RCC 7860 (cell line): ENCODE data around the gene NFX1.

Source experiments
- DNase-seq: peaks from one replicate; pipeline ENCODE4 v3.0.0-alpha.2; 2015; ENCODE audit warnings: low spot score
- FAIRE-seq: peaks from 2 replicates; lab custom pipeline; 2012; peaks lifted over from hg19 to GRCh38; lab: Jason Lieb, UNC

The NFX1 gene

DNA sequence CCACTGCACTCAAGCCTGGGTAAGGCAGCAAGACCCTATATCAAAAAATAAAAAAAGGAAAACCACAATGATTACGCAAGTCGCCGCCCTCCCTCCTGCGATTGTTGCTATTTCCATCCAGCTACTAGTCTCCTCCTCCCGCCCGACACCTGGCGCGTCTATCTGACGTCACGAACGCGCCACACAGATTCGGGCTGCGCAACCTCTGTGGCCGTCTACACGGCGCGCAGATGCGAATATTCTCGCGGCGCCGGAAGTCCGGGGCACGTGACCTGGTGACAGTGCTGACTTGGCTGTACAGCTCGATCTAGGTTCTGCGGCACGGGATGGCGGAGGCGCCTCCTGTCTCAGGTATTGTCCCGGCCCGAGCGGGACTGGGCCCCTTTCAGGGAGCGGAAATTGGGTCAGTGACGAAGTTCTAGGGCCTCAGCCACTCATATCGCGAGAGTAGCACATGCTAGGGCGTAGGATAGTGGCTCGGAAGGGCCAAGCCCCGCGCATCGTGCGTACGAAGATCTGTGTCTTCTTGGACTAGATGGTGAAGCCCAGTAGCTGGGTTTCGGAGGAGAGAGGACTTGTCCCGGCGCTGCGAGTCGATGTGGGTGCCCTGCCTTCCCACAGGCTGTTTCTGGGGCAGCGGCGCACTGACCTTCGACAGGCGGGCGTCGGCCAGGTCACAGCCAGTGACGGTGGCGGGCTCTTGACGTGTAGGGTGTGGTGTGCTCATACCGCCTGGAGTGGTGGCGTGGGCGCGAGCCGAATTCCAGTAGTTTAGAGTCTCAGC, at the start of gene NFX1:
NFX1 (plus strand) TSS at position 270 of the 784 bp plus-strand sequence; CDS start at position 327, 57 bp downstream.
- DNase-seq: peak; percentile 90
- peak; percentile 74 for FAIRE-seq

- DNase-seq (no peak), FAIRE-seq (no peak)
Measured at GRCh38 chr9:33241298-33241697, 49.0 kb upstream of the NFX1 start.

- no peak for FAIRE-seq
- no peak for DNase-seq
Measured at GRCh38 chr9:33242609-33243134, 47.6 kb upstream of the NFX1 start.

- DNase-seq: no peak
- no peak for FAIRE-seq
Measured at GRCh38 chr9:33244137-33244784, 46.1 kb upstream of the NFX1 start.

DNA sequence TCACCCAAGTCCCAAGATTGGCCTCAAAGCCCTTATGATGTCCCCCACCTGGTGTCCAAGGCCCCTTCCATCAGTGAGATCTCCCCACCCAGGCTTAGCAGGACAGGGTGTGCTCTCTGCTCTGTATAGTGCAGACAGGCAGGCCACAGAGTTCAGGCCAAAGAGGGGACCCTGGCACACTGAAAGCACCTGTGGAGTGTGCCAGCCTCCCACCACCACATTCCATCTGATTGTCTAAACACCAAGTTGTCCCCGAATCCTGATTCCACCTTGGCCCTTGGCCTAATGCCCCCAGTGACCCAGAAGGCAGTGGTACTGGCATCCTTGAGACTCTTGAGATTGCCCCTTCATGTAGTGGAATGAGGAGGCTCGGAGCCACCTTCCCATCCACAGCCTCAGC, 45.0 kb upstream of the NFX1 start:
- FAIRE-seq (no peak), DNase-seq (no peak)

DNA sequence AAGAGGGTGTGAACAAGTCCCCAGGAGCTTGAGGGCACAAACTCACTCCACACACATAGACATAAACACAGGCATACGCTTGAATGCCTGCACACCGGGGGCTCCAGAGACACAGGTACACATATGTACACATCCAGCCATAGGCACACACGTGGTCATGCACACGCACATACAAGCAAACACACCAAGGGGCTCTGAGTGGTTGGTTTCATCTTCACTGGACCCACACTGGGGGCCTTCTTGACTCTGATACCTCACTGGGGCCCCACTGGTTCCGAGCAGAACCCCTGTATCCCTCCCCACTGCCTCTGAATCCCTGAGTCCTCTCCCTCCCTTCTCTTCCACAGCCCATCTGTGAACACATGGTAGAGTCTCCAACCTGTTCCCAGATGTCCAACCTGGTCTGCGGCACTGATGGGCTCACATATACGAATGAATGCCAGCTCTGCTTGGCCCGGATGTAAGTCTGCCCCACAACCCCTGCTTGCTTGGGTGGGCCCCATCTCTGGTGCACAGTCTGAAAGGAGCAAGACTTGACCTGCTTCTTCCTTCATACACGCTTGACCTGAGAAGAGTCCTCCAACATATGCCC, 44.0 kb upstream of the NFX1 start:
- no peak for FAIRE-seq
- no peak for DNase-seq

DNA sequence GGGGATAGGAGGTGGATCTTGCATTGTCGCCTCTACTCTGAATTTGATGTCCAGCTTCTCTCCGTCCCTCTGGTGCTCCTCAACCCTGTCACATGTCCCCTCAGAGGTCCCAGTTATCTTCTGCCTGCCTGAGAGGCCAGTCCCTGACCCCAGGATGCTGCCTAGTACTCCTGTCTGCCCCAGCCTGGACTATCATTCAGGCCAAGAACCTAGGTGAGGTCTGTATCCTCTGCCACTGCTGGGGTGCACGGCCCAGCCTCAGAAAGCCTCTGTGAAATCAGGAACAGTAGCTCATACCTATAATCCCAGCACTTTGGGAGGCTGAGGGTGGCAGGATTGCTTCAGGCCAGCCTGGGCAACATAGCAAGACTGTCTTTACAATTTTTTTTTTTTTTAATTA, 41.7 kb upstream of the NFX1 start:
- no peak for FAIRE-seq
- no peak for DNase-seq

- FAIRE-seq: no peak
Measured at GRCh38 chr9:33249087-33249658, 41.1 kb upstream of the NFX1 start.

GRCh38 chr9:33249983-33250382, 40.3 kb upstream of the NFX1 start:
- no peak for FAIRE-seq

More at GRCh38 chr9:33249087-33249658, 41.1 kb upstream of the NFX1 start:
- no peak for DNase-seq

DNA sequence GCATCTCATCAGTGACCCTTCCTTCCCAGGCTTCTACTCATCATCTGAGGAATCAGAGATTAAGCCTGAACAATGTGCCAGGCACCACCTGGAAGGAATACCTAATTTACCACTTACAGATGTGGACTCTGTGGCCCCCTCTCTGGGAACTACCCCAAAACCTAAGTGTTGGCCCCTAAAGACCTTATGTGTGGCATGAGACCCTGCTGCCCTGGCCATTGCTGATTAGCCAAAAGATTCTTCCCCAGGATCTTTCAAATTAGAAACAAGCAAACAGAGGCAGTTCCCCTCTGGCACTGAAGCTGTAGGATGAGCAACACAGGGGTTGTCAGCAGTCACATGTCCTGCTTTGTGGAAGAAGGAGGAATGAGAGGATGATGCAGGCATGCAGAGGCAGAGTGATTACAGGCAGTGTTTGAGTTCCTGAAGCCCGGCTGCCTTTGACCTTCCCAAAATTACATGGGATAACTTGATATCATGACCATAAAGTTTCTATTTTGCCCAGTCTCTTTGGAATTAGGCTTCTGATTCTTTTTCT, 39.8 kb upstream of the NFX1 start:
- FAIRE-seq: no peak
- no peak for DNase-seq

More at GRCh38 chr9:33249983-33250382, 40.3 kb upstream of the NFX1 start:
- no peak for DNase-seq

DNA sequence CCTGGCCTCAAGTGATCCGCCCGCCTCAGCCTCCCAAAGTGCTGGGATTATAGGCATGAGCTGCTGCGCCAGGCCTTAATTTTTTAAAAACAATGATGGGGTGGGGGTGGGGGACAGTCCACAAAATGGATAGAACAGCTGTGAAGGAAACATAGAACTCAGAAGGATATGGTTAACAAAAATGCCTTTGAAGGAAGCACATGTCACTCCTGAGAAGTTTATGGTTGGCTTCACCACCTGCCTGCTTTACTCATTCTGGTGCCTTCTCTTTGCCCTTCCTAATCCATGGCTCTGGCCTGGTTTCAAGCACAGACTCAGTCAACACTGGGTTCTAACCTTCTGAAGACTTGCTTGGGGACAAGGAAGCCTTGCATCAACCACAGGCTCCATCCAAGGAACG, 36.1 kb upstream of the NFX1 start:
- FAIRE-seq: no peak
- DNase-seq: no peak

GRCh38 chr9:33255014-33255413, 35.3 kb upstream of the NFX1 start:
- DNase-seq (no peak), FAIRE-seq (no peak)

DNA sequence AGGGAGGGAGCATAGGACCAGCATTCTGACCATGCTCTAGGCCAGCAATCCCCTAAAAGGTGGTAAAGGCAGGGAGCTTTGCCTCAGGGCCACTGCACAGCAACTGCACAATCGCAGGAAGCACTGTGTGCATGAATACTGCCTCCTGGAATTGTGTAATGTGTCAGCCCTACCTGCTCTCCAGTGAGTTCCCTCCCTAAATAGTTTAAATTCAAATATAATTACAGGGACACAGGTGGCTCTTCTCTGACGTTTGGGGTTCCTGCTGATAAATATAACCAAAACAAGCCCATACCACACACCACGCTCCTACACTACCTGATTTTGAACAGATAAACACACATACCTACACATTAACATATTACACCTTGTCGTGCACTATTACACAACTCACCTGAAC, 34.8 kb upstream of the NFX1 start:
- DNase-seq: no peak
- FAIRE-seq: no peak

DNA sequence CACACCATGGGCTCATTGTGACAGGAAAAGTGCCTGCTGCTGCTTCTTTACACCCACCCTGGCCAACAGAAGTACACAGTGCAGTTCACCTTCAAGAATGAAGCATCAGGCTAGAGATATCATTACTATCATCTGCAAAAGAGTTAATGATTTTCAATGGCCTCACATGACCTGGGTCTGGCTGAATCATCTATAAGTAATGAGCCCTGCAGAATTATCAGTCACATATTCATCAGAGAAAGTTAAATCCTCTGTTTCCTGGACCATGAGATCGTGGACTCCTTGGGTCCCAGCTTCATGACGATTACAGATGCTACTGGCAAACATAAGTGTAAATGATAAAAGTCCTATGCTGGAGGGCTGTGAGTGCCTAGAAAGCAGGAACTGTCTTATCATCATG, 34.1 kb upstream of the NFX1 start:
- FAIRE-seq (peak; percentile 69), DNase-seq (peak; percentile 42)

GRCh38 chr9:33257276-33257675, 33.0 kb upstream of the NFX1 start:
- no peak for FAIRE-seq
- no peak for DNase-seq

DNA sequence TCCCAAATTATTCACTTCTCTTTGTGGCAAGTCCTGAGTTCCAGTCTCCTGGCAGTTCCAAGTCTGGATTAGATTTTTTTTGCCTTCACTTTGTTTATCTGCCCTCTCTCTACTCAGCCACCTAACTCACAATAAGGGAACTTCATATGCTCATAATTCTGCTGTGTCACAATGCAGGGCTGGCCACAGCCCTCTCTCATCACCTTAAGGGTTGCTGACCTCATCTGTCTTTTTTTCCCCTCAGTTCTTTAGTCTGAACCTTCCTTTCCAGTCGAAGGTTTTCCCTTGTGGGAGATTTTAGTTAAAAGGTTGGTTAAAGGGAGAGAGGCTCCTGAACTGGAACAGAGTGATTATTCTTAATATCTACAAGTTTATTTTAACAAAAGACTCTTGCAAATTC, 29.9 kb upstream of the NFX1 start:
- no peak for DNase-seq
- no peak for FAIRE-seq

DNA sequence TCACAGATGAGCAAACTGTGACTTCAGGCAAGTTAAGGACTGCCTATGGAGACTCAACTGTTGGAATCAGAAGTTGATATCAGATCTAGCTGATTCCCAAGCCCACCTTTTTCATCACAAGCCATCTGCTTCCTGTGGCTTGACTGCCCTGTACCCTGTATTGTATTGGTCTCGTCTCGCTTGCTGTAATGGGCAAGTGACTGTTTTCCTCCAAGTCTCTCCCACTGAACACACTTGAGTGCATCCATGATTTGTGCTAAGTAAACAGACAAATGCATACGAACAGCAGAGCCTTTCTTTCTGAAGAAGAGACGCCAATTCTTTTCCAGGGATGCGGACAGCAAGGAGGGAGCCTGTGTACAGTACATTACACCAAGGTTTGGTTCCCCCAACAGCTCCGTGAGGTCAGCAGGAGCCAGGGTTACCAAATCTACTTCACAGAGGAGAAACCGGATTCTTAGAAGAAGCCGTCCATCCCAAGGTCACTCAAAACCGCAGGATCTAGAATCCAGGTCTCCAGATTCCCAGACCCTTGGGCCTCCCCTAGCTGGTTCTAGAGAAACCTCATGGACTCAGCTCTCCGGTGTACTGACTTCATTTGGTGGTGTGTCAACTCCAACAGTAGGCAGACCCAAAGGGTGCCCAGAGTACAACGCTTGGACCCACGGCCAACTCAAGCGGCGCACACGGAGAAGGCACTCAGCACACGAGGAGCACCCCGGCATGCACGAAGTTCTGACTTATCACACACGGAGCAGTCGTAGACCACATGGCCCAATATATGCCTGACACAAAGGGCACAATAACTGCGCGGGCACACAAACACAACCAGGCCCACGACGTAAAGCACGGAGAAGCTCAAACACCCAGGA, 26.9 kb upstream of the NFX1 start:
- DNase-seq (peak; percentile 25), FAIRE-seq (no peak)

DNA sequence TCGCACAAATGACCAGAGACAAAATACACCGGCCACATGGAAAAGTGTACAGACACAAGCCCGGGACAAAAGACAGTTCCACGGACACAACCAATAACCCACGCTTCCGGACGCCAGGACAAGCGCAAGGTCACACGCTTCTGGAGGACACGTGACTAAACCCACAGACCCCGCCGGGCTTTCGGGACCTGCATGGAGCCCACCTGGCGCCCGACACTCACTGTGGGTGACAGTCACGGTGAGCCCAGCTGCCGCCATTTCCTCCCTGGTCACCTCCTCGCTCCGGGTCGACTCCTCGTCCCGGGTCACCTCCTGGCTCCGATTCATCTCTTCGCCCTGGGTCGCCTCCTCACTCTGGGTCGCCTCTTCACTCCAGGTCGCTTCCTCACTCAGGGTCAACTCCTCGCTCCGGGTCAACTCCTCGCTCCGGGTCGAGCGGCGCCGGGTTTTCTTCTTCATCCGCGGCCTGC, 26.3 kb upstream of the NFX1 start:
- FAIRE-seq: no peak

GRCh38 chr9:33264473-33265177, 25.7 kb upstream of the NFX1 start, which contains the start of the genes BAG1 and CHMP5:
Gene BAG1, minus strand, starts transcription at chr9:33264708.
Gene CHMP5, plus strand, starts transcription at chr9:33265049. Its CDS starts 30 bp downstream, at chr9:33265079.
- FAIRE-seq (peak; percentile 83), DNase-seq (peak; percentile 97)

More for the DNA sequence above, 26.3 kb upstream of the NFX1 start:
- no peak for DNase-seq
